ENCODE measurements around the gene YES1.
"Not testable (repeated sequence)": the region's sequence is repeated elsewhere in the genome, so short reads cannot be mapped to it uniquely, and the experiment has no call there.

YES1 gene

DNA sequence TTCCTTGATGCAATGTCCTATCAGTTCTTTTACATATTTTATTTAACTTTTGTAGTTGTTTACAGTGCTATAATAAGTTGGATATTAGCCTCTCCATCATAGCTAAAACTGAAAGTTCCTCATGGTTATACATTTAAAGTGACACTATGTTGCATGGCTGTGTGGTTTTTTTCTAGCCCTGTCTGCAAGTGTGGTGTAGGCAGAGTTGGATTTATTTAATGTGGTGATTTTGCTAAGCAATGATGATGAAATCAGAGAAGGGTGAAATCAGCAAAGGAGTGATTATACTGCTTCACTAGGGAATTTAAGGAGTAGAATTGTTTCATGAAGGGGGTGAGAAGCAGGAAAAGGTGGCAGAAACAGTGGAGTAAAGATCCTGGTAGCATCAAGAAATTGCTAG is 81.3 kb downstream of the YES1 start:
- no peak for DNase-seq (ENCODE audit: low read depth in 2 of 3, low spot score in 1 of 3)

DNA sequence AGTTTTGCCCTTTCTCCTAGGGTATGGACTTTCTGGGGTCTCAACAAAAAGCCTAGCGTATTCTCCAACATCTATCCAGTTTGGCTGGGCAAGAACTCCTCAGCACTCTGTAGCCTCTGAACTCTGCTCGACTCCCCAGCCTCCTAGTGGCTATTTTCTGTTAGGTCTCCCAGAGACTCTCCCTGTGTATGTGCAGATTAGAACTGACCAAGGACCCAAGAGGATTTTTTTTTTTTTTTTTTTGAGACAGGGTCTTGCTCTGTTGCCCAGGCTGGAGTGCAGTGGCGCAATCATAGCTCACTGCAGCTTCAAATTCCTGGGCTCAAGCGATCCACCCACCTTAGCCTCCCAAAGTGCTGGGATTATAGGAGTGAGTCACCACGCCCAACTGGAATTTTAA is 81.9 kb downstream of the YES1 start:
- not testable (repeated sequence) for DNase-seq (ENCODE audit: low read depth in 2 of 3, low spot score in 1 of 3)

DNA sequence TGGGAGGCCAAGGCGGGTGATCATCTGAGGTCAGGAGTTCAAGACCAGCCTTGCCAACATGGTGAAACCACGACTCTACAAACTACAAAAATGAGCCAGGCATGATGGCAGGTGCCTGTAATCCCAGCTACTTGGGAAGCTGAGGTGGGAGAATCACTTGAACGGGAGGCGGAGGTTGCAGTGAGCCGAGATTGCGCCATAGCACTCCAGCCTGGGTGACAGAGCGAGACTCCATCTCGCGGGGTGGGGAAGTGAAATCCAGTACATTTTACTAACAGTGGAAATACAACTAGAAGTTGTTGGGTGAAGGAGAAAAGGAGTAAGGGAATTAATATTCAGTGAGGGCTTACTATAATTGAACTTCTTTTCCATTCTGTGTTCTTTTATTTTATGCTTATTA is 86.4 kb downstream of the YES1 start:
- no peak for DNase-seq (ENCODE audit: low read depth in 2 of 3, low spot score in 1 of 3)

DNA sequence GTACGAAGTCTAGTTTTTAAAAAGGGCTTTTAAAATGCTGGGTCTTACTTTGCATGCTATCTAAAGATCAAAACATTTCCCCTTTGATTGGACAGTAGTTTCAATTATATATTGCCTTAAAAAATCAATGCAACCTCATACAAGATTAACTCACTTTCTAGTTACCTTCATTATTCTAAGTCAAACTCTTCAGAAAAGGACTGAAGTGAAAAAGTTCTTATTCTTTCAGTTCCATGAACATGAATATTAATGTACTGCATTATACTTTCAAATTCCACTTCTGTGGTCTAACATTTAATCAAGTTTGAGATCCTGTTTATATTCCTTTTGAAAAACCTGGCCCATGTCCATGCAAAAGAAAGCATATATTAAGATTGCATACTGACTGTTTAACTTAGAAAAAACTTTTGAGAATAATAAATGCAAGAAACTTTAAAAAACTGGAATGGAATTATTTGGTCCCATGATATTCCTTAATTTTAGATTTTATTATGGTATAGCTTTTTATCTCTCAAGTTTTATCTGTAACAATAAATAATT is 88.4 kb downstream of the YES1 start:
- no peak for DNase-seq (ENCODE audit: low read depth in 2 of 3, low spot score in 1 of 3)

DNA sequence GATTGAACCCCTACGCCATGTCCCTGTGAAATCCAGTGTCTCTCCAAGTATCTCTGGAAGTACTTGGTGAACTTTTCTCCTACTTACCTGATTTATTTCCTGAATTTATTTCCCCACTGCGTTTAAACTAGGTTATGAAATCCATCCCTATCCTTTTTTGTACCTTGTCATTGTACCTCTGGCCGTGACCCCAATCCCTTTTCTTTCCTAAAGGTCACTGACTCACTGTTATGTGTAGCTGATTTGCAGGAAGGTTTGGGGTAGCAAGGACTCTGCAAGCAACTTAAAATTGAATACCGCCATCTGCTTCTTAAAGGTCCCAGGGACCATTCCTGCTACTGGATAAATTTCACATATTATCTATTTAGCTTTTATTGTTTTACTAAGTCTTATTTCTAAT is 95.0 kb downstream of the YES1 start:
- DNase-seq (ENCODE audit: low read depth in 2 of 3, low spot score in 1 of 3) = no peak

DNA sequence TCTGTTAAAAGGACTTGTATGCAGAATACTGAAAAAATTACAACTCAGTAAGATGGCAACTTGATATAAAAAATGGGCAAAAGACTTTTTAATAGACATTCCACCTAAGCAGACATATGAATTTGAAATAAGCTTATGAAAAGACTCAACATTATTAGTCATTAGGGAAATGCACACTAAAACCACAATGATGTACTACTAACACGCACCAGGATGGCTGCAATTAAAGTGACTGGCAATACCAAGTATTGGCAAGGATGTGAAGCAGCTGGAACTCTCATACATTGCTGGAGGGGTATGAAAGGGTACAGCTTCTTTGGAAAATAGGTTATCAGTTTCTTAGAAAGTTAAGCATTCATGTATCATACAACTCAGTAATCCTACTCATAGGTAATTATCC is 96.4 kb downstream of the YES1 start:
- DNase-seq (ENCODE audit: low read depth in 2 of 3, low spot score in 1 of 3) = no peak

DNA sequence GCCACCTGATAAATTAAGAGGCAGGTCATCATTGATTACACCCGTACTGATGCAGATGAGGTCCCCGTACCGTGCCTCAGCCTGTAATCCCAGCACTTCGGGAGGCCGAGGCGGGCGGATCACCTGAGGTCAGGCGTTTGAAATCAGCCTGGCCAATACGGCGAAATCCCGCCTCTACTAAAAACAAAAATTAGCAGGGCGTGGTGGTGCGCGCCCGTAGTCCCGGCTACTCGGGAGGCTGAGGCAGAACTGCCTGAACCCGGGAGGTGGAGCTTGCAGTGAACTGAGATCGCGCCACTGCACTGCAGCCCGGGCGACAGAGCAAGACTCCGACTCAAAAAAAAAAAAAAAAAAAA is 98.9 kb downstream of the YES1 start:
- no peak for DNase-seq (ENCODE audit: low read depth in 2 of 3, low spot score in 1 of 3)

DNA sequence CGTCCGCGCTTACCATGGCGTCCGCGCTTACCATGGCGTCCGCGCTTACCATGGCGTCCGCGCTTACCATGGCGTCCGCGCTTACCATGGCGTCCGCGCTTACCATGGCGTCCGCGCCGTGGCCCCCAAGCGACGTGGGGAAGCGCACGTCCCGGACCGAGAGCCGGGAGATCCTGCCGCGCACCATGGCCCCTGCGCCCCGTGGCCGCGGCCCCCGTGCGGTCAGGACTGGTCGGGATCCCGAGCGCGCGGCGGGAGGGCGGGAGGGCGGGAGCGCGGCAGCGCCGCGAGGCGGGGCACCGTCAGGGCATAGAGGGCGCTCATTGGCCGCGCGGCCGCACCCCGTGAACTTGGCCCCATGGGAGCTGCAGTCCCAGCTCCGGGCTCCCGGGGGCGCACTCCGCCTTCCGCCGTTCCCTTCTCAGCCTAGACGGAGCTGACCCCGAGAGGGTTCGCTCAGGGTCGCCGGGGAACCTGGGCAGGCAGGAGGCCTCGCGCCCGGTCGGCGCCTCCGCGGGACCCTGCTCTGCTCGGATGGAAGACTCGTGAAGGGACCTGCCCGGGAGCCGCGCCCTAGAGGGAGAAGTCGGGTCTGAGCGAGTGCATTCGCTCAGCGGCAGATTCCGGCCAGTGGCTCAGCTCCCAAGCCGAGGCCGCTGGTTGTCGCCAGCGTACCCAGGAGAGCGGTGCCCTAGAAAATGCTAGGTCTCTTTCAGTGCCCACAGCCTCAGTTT is 99.5 kb downstream of the YES1 start, which contains the start of gene ENOSF1:
ENOSF1 (minus strand) TSS at position 230 of the 734 bp plus-strand sequence; CDS start at position 187, 43 bp downstream.
- peak; percentile 83 to 88 (median 86) for DNase-seq (ENCODE audit: low read depth in 2 of 3, low spot score in 1 of 3)

DNA sequence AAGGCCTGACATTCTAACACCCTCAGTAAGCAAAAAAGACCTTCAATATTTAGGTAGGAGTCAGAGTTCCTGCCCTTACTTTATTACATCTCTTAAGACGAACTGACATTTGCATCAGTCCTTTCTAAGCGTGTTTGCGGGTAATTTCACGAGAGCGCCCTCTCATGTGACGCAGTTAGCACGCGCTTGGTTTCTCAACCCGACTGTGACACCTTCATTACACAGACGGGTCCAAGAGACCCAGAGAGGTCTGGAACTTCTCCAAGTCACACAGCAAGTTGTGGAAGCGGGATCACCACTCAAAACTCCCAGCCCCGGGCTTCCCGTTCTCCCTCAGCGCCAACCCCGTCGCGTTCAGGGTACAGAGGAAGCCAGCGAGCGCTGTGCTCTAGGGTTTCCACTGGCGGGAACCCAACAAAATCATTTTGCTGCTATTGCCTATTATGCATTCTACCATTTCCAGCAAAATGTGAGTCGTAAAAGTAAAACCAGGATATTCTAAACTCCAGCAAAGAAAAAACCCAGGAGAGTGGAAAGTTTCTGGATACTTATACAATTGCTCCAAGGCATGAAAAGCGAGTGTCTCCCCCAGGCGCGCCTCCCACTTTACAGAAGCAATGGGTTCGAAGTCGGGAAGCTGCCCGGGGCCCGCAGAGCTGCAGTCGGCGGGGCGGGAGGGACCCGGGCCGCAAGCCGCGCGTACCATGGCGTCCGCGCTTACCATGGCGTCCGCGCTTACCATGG is 100.2 kb downstream of the YES1 start:
- peak; percentile 57 to 66 (median 66) for DNase-seq (ENCODE audit: low read depth in 2 of 3, low spot score in 1 of 3)

DNA sequence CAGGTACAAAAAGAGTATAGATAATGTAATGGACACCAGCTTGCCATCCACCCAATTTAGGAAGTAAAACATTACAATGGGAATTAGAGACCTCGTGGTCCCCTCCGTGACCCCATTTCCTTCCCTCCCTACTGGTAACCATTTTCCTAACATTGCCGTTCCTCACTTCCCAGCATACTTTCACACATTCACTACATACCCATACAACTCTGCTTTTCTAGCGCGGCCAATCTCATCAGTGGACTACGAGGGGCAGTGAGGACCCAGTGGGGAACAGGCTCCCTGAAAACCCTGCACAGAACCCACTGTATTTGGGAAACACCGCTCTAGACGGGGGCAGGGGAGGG is 100.8 kb downstream of the YES1 start:
- no peak for DNase-seq (ENCODE audit: low read depth in 2 of 3, low spot score in 1 of 3)

DNA sequence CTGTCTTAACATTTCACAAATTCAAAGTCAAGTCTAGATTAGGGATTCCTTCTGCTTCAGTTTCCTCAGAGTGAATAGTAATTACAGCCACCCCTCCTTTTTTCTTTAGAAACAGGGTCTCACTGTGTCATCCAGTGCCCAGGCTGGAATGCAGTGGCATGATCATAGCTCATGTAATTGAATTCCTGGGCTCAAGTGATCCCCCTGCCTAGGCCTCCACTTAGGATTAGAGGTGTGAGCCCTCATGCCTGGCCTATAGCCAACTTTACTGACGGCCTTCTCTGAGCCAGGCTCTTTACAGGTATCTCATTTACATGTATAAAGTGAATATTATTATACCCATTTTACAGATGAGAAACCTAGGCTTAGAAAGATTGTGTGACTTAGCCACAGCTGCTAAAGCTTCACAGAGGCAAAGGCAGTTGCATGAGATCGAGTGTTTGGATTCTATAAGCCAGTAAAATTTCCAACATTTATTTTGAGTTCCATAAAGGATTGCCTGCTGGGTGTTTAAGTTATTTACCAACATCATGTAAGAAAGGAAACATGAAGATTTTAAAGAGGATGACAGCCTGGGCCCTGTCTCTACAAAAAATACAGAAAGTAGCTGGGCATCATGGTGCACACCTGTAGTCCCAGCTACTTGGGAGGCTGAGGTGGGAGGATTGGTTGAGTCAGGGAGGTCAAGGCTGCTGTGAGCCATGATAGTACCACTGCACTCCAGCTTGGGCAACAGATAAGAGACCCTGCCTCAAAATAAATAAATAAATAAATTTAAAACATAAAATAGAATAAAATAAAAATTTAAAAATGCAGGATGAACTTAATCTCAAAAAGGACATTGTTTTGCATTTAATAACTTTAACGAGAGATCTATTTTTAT is 101.4 kb downstream of the YES1 start:
- DNase-seq (ENCODE audit: low read depth in 2 of 3, low spot score in 1 of 3) = no peak

DNA sequence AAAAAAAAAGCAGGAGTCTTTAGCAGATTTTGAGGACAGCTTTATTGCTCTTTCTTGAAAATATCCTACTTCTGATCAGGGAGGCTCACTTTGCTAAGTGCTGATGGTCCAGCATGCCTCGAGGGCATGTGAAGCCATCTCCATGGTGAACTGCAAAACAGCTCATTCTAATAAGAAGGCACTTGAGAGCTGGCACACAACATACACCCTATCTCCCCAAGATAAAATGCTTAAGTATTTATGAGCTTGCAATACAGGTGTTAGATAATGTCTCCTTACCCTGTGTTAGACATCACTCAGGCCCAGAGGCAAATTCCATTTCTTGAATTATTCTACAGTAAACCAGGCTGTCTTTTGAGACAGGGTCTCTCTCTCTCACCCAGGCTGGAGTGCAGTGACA is 102.3 kb downstream of the YES1 start:
- DNase-seq (ENCODE audit: low read depth in 2 of 3, low spot score in 1 of 3) = no peak

DNA sequence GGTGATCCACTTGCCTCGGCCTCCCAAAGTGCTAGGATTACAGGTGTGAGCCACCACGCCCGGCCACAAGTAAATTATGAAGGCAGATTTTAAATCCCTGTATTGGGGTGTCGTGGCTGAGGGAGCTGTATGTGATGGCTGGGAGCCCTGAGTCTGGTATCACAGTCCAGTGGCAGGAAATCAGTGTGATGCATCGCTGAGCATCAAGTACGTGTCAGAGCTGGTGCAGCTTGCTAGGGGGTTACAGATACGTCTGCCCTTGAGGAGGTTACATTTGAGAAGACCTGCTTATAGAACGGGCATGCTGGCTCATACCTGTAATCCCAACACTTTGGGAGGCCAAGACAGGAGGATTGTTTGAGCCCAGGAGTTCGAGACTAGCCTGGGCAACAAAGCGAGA is 103.9 kb downstream of the YES1 start:
- DNase-seq (ENCODE audit: low read depth in 2 of 3, low spot score in 1 of 3) = no peak

DNA sequence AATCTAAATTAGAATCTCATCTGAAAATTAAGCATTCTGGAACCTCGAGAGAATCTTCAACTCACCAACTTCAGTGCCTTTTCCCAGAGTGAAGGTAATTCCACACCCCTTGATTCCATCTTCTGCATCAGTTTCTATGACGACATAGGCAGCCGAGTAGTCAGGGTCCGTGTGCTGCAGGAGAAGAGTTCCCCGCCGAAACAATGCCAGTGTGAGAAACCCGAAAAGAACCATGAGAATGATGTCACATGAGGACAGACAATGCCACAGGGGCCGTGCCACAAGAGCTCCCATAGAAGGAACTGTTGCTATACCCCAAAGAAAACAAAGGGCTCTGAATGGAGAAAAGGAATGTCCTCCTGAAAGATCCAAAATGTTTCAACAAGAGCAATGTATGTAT is 105.6 kb downstream of the YES1 start:
- DNase-seq (ENCODE audit: low read depth in 2 of 3, low spot score in 1 of 3) = no peak

DNA sequence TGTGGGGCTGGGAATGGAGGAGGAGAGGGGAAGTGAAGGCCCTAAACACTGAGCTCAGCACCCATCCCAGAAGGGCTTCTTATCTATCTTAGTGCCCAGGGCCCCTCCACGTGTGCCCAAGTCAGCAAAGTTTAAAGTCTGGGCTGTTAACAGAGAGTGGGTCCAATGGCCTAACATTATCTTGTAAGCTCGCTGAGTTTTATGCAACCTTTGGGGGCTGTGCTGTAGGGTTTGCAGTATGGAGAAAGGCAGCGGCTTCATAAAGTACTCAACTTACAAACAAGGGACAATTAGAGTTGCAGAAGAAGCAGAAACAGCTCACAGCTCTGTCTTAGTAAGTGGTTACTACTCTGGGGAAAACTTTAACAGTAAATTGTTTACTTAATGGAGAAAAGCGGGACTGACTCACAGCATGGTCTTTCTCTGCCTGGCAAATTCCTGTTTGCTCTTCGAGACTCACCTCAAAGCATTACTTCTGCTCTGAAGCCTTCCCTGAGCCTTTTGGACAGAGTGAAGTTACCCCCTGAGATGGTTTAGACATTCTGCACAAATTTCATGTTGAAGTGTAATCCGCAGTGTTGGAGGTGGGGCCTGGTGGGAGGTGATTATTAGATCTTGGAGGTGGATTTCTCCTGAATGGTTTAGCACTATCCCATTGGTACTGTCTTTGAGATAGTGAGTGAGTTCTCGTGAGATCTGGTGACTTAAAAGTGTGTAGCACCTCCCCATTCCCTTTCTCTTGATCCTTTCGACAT is 108.7 kb downstream of the YES1 start:
- DNase-seq (ENCODE audit: low read depth in 2 of 3, low spot score in 1 of 3) = no peak

DNA sequence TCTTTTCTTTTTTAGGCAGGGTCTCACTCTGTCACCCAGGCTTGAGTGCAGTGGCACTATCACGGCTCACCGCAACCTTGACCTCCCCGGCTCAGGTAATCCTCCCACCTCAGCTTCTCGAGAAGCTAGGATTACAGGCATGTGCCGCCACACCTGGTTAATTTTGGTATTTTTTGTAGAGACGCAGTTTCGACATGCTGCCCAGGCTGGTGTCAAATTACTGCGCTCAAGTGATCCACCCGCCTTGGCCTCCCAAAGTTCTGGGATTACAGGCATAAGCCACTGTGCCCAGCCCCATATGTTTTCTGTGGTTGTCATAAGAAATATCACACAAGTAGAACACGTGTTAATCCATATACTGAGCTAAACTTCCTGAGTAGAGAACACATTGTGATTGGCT is 114.2 kb downstream of the YES1 start:
- DNase-seq (ENCODE audit: low read depth in 2 of 3, low spot score in 1 of 3) = no peak

DNA sequence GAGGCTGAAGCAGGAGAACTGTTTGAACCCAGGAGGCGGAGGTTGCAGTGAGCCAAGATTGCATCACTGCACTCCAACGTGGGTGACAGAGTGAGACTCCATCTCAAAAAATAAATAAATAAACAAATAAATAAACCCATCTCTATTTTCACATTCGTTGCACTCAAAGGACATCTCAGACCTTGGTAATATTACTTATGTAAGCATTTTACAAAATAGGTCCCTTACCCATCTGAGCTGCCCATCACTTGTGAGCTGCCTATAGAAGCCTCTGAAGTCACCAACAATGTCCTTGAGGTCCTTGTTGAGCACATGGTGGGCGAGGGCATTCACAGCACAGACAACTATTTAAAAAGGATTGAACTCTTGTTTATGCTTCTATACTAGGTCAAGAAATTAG is 115.0 kb downstream of the YES1 start:
- no peak for DNase-seq (ENCODE audit: low read depth in 2 of 3, low spot score in 1 of 3)

DNA sequence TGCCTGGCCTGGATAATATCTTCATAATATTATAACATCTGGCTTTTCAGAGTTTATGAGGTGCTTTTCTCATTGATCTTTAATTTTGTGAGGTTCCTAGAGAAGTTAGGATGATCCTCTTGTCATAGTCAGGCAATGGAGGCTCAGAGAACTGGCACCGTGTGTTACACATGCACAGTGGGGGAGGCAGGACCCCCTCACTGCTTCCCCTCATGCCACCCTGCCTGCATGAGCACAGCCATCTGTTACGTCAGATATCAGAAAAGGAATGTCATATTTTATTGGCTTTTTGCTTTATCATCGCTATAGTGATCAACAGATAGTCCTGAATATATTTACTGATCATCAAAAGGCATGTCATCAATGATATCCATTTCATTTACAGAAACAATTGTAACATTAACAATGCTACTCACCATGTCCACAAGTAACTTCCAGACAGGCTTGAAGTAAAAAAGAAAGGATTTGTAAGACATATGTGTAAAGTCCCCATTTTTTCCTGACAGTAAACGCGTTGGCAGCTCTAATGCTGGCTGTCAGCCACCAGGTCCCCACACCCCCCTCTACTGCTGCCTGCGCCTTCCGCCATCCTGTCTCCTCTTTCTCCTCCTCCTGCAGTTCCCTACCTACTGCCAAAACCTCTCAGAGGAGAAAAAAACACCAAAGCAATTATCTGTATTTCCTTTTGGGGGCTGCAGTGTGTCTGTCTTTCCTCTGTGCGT is 118.4 kb downstream of the YES1 start:
- DNase-seq (ENCODE audit: low read depth in 2 of 3, low spot score in 1 of 3) = no peak

DNA sequence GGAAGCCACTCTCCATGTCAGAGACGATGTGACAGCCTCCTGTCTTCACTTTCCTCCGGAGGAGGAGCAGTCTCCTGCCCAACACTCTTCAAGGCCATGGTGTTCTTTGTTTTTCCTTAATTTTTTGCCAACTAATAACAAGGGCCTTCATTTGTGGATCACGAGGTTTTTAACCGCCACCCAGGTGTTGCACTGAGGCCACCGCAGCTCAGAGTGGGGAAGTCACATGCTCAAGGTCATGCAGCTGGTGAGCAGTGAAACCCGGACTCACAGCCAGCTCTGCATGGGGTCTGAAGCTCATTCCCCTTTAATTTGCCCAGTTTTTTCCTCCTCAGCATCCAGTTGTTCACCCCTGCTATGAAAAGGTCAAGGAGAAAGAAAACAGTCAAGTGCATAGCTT is 119.2 kb downstream of the YES1 start:
- no peak for DNase-seq (ENCODE audit: low read depth in 2 of 3, low spot score in 1 of 3)

DNA sequence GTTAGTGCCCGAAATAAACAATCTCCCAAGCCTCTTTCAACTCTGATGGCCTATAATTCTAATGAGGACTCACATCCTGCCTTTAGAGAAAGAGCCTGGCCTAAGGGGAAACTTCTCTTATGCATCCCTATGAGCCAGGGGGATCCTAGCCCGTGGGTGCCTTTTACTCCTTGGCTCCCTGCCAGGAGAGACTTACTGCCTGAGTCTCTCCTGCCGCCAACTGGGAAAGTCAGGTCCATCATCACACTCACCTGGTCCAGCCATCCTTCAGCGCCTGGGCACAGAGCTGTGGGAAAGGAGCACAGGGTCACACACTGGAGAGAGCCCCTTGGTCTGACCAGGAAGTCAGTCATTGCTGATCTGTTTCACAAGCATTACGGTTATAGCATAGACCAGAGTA is 123.7 kb downstream of the YES1 start:
- DNase-seq (ENCODE audit: low read depth in 2 of 3, low spot score in 1 of 3) = no peak

All from stimulated activated CD4-positive, alpha-beta T cell treated with anti-CD3 and anti-CD28 coated beads, Interleukin-12 subunit alpha, Interleukin-12 subunit beta, amount 100 ng/mL, for 48 hours (primary cell).